AG04449 (cell line): ENCODE data around the gene P2RY6.

Experiments
- CTCF ChIA-PET: fragments of 350-600 bp; formaldehyde crosslinking; extraction: SDS; loops from one replicate; lab custom pipeline; 2021; ENCODE audit warnings: antibody characterized with exemption; lab: Yijun Ruan, JAX
- POLR2A ChIA-PET: fragments of 400-600, 350-600 bp; formaldehyde crosslinking; extraction: SDS; loops from one replicate; lab custom pipeline; 2020; ENCODE audit warnings: antibody characterized with exemption, inconsistent platforms; lab: Yijun Ruan, JAX
- DNase-seq: peaks from one replicate; pipeline ENCODE4 v3.0.0-alpha.2; 2010; ENCODE audit warnings: low read depth, low spot score
- H3K4me3 ChIP-seq: 2 replicates; pipeline ENCODE4 v1.5.1; 2011; ENCODE audit warnings: low read depth, mild to moderate bottlenecking, control low read depth, low read length
- CTCF ChIP-seq: IDR thresholded peaks from one replicate; pipeline ENCODE4 v1.5.1; 2011; ENCODE audit warnings: mild to moderate bottlenecking, moderate library complexity, low read length, control low read depth, inconsistent platforms; ENCODE audit not compliant: insufficient read depth; ENCODE audit errors: missing control alignments

Gene P2RY6

GRCh38 chr11:73338279-73338678 is 66.1 kb downstream of the P2RY6 start:
- H3K4me3 ChIP-seq = no peak overlapping the region
- ChIA-PET CTCF (interaction anchor here (2.0 to 10.6 kb wide), 5 partner anchors 12 to 37 kb away, joined by 6 to 605 read pairs (median 102); partner anchors contain the start of gene ARHGEF17), POLR2A (interaction anchor here (5.2 kb wide), 1 partner anchor 30 kb away, joined by 64 read pairs; the partner anchor contains the start of gene ARHGEF17)
- DNase-seq = no peak
- TF ChIP-seq CTCF = no peak

GRCh38 chr11:73340164-73340563 is 68.0 kb downstream of the P2RY6 start:
- DNase-seq = no peak
- no peak for TF ChIP-seq CTCF
- H3K4me3 ChIP-seq = no peak overlapping the region
- ChIA-PET POLR2A (no interaction called here), CTCF (interaction anchor here (1.1 to 10.6 kb wide), 6 partner anchors 9 to 321 kb away, joined by 3 to 605 read pairs (median 5); partner anchors contain the start of gene ARHGEF17)

- no peak overlapping the region for H3K4me3 ChIP-seq
- ChIA-PET CTCF (interaction anchor here (1.1 to 10.6 kb wide), 4 partner anchors 8 to 42 kb away, joined by 4 to 605 read pairs (median 33); partner anchors contain the start of gene ARHGEF17), POLR2A (no interaction called here)
- TF ChIP-seq CTCF = no peak
- DNase-seq = no peak
Measured at GRCh38 chr11:73342633-73343032, 70.5 kb downstream of the P2RY6 start.

- ChIA-PET POLR2A (interaction anchor here (0.5 kb wide), 1 partner anchor 16 kb away, joined by 3 read pairs; no protein-coding TSS in a partner anchor), CTCF (interaction anchor here (1.1 to 18.6 kb wide), 8 partner anchors 7 to 317 kb away, joined by 3 to 605 read pairs (median 13); partner anchors contain the start of gene ARHGEF17)
- TF ChIP-seq CTCF = no peak
- H3K4me3 ChIP-seq = no peak overlapping the region
- DNase-seq = no peak
Measured at GRCh38 chr11:73343076-73343873, 71.1 kb downstream of the P2RY6 start.

GRCh38 chr11:73344191-73344607 is 72.1 kb downstream of the P2RY6 start:
- ChIA-PET POLR2A (no interaction called here), CTCF (interaction anchor here (0.6 to 18.6 kb wide), 9 partner anchors 8 to 316 kb away, joined by 3 to 190 read pairs (median 4); partner anchors contain the start of gene ARHGEF17)
- TF ChIP-seq CTCF = no peak
- no peak overlapping the region for H3K4me3 ChIP-seq
- DNase-seq = no peak
